Measurements from ENCODE around the gene SAMM50.

SAMM50 gene

DNA sequence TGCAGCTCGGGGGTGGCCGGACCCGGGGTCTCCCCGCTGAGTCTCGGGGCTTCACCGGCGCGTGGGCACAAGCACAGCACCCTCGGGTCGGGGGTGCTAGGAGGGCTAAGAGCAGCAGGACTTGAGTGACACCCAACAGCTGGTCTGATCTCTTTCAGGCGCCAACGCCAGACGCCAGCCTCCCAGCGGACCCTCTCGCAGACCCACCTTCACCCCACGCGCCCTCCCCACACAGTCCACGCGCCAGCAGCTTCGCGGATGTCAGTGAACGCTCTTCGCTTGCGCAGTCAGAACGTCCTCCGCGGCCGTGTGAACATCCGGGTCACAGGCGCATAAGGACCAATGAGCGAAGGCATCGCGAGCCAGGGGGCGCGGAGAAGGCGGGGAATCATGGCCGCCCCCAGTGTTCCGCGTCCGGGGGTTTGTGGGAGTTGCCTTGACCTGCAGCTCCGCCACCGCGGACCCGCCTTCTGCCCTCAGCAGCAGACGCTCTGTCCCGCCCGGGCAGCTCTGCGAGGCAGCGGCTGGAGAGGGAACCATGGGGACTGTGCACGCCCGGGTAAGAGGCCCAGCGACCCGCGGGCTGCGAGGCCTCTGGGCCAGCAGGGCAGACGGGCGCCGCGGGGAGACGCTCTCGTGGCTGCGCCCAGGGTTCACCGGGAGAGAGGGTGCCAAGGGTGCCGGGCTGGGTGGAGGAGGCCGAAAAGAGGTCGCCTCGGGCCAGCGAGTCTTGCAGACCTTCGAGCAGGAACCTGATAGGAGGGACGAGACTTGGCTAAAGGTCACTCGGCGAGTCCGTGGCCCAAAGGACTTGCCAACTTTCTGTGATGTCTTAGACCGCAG, at the start of gene SAMM50:
Gene SAMM50 (plus strand): TSS at position 403 of the 843 bp plus-strand sequence. CDS start 136 bp downstream, at position 539.
- no peak for TF ChIP-seq CTCF (IDR thresholded peaks at IDR 0.05; ENCODE audit: low read depth, low read length, missing control alignments)
- Histone ChIP-seq H3K36me3 (replicated peaks) (no peaks in the 10 kb centered on the region), H3K4me3 (ENCODE audit: low read depth, low read length) (peak within 1 kb of the TSS; percentile 92), H3K27me3 (replicated peaks) (no peaks in the 10 kb centered on the region), H3K27ac (peak within 1 kb of the TSS; percentile 63)
- in situ Hi-C loops (cut with HindIII; ENCODE audit: low pct_ligation_motif_present, low sequenced_read_pairs), result no loop called here
- DNase-seq, result peak; percentile 87

GRCh38 chr22:43905681-43906080, 49.6 kb upstream of the SAMM50 start:
- no peak for DNase-seq
- no peaks in the 10 kb centered on the region for H3K36me3 ChIP-seq (replicated peaks)
- no peak overlapping the region for H3K4me3 ChIP-seq (ENCODE audit: low read depth, low read length)
- no peak overlapping the region for H3K27ac ChIP-seq
- in situ Hi-C loops (cut with HindIII; ENCODE audit: low pct_ligation_motif_present, low sequenced_read_pairs), result no loop called here
- no peak for TF ChIP-seq CTCF (IDR thresholded peaks at IDR 0.05; ENCODE audit: low read depth, low read length, missing control alignments)
- no peaks in the 10 kb centered on the region for H3K27me3 ChIP-seq (replicated peaks)

DNA sequence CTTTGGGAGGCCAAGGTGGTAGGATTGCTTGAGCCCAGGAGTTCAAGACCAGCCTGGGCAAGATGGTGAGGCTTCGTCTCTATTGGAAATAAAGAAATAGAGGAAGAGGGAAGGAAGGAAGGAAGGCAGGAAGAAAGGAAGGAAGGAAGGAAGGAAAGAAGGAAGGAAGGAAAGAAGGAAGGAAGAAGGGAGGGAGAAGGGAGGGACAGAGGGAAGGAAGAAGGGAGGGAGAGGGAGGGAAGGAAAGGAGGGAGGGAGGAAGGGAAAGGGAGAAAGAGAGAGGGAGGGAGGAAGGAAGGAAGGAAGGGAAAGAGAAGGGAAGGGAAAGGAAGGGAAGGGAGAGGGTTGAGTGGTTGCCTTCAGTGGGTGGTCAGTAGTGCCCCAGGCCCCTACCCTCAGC, 45.5 kb upstream of the SAMM50 start:
- Histone ChIP-seq H3K27ac (no peak overlapping the region), H3K27me3 (replicated peaks) (peaks cover 3% of the 10 kb centered on the region), H3K4me3 (ENCODE audit: low read depth, low read length) (no peak overlapping the region), H3K36me3 (replicated peaks) (no peaks in the 10 kb centered on the region)
- TF ChIP-seq CTCF (IDR thresholded peaks at IDR 0.05; ENCODE audit: low read depth, low read length, missing control alignments), result no peak
- DNase-seq, result no peak
- in situ Hi-C loops (cut with HindIII; ENCODE audit: low pct_ligation_motif_present, low sequenced_read_pairs), result no loop called here

GRCh38 chr22:43910178-43910695, 45.0 kb upstream of the SAMM50 start:
- no peaks in the 10 kb centered on the region for H3K36me3 ChIP-seq (replicated peaks)
- DNase-seq, result no peak
- H3K27me3 ChIP-seq (replicated peaks), result peaks cover 3% of the 10 kb centered on the region
- TF ChIP-seq CTCF (IDR thresholded peaks at IDR 0.05; ENCODE audit: low read depth, low read length, missing control alignments), result peak; percentile 36
- in situ Hi-C loops (cut with HindIII; ENCODE audit: low pct_ligation_motif_present, low sequenced_read_pairs), result no loop called here
- no peak overlapping the region for H3K4me3 ChIP-seq (ENCODE audit: low read depth, low read length)
- H3K27ac ChIP-seq, result no peak overlapping the region

- H3K27me3 ChIP-seq (replicated peaks), result peaks cover 3% of the 10 kb centered on the region
- in situ Hi-C loops (cut with HindIII; ENCODE audit: low pct_ligation_motif_present, low sequenced_read_pairs), result no loop called here
Observed at GRCh38 chr22:43911351-43911750, 43.9 kb upstream of the SAMM50 start.

More at GRCh38 chr22:43911351-43911750, 43.9 kb upstream of the SAMM50 start:
- Histone ChIP-seq H3K36me3 (replicated peaks) (no peaks in the 10 kb centered on the region), H3K27ac (no peak overlapping the region), H3K4me3 (ENCODE audit: low read depth, low read length) (no peak overlapping the region)
- no peak for DNase-seq
- no peak for TF ChIP-seq CTCF (IDR thresholded peaks at IDR 0.05; ENCODE audit: low read depth, low read length, missing control alignments)

All from brain microvascular endothelial cell (primary cell).